MM.1S (cell line): ENCODE measurements around the gene TAF11L2.
"Not testable (repeated sequence)": the region's sequence is repeated elsewhere in the genome, so short reads cannot be mapped to it uniquely, and the experiment has no call there.

ENCODE experiments used
- DNase-seq: peaks from one replicate; pipeline ENCODE4 v3.0.0-alpha.2; 2015
- H2AFZ ChIP-seq: fragments of 300-600 bp; sonication (generic); 2 replicates; pipeline ENCODE4 v1.6.0; 2016; ENCODE audit warnings: antibody characterized with exemption, low read length
- H3F3A ChIP-seq: fragments of 300-600 bp; sonication (generic); 2 replicates; pipeline ENCODE4 v1.6.1; 2016; ENCODE audit warnings: mild to moderate bottlenecking, antibody characterized with exemption, low read length, moderate library complexity, mixed read lengths; ENCODE audit not compliant: insufficient read depth
- H3K27ac ChIP-seq: fragments of 300-600 bp; sonication (generic); 2 replicates; pipeline ENCODE4 v1.5.1; 2016; ENCODE audit warnings: mild to moderate bottlenecking, low read length
- H3K27me3 ChIP-seq: fragments of 300-600 bp; sonication (generic); replicated peaks from 2 replicates; pipeline ENCODE4 v1.6.0; 2016; ENCODE audit warnings: low read length; ENCODE audit not compliant: insufficient read depth
- H3K36me3 ChIP-seq: fragments of 300-600 bp; sonication (generic); replicated peaks from 2 replicates; pipeline ENCODE4 v1.6.1; 2016; ENCODE audit warnings: mild to moderate bottlenecking, low read length, mixed read lengths; ENCODE audit not compliant: insufficient read depth
- H3K4me1 ChIP-seq: fragments of 300-600 bp; sonication (generic); 2 replicates; pipeline ENCODE4 v1.6.1; 2016; ENCODE audit warnings: low read length, mixed read lengths
- H3K4me2 ChIP-seq: fragments of 300-600 bp; sonication (generic); 2 replicates; pipeline ENCODE4 v1.6.0; 2016; ENCODE audit warnings: low read depth, low read length
- H3K4me3 ChIP-seq: fragments of 300-600 bp; sonication (generic); 2 replicates; pipeline ENCODE4 v1.5.1; 2016; ENCODE audit warnings: low read length, mixed read lengths
- H3K79me2 ChIP-seq: fragments of 300-600 bp; sonication (generic); 2 replicates; pipeline ENCODE4 v1.6.1; 2016; ENCODE audit warnings: mixed run types, low read length, mixed read lengths
- H3K9ac ChIP-seq: fragments of 300-600 bp; sonication (generic); 2 replicates; pipeline ENCODE4 v1.6.1; 2016; ENCODE audit warnings: low read length, mixed read lengths
- H3K9me2 ChIP-seq: fragments of 300-600 bp; sonication (generic); replicated peaks from 2 replicates; pipeline ENCODE4 v1.6.1; 2016; ENCODE audit warnings: mild to moderate bottlenecking, low read length, mixed read lengths; ENCODE audit not compliant: insufficient read depth
- H3K9me3 ChIP-seq: fragments of 300-600 bp; sonication (generic); replicated peaks from 2 replicates; pipeline ENCODE4 v1.6.1; 2016; ENCODE audit warnings: mild to moderate bottlenecking, low read length, mixed read lengths; ENCODE audit not compliant: insufficient read depth
- H4K20me1 ChIP-seq: fragments of 300-600 bp; sonication (generic); 2 replicates; pipeline ENCODE4 v1.6.1; 2016; ENCODE audit warnings: mild to moderate bottlenecking, low read length, moderate library complexity, mixed read lengths; ENCODE audit not compliant: insufficient read depth
- CTCF ChIP-seq: fragments of 300-600 bp; sonication (generic); IDR thresholded peaks from 2 replicates; pipeline ENCODE4 v1.5.1; 2016; ENCODE audit warnings: antibody characterized with exemption, low read length, mixed read lengths
- EZH2 ChIP-seq: fragments of 300-600 bp; sonication (generic); optimal IDR thresholded peaks from 2 replicates; pipeline ENCODE3; 2017; ENCODE audit warnings: low read depth, mild to moderate bottlenecking, antibody characterized with exemption, low read length, mixed read lengths
- EZH2phosphoT487 ChIP-seq: fragments of 300-600 bp; sonication (generic); IDR thresholded peaks from 2 replicates; pipeline ENCODE4 v1.6.1; 2018; ENCODE audit warnings: antibody characterized with exemption, low read length

Gene TAF11L2

GRCh38 chr5:17461793-17462192 lies 36.2 kb upstream of the TAF11L2 start:
- H3K4me3 ChIP-seq, result no peak overlapping the region
- H3F3A ChIP-seq, result no peaks in the 10 kb centered on the region
- no peaks in the 10 kb centered on the region for H3K4me1 ChIP-seq
- H3K79me2 ChIP-seq, result no peaks in the 10 kb centered on the region
- TF ChIP-seq EZH2phosphoT487, result no peak
- TF ChIP-seq CTCF, result no peak
- no peak for TF ChIP-seq EZH2
- H3K27me3 ChIP-seq, result no peaks in the 10 kb centered on the region
- no peak overlapping the region for H3K4me2 ChIP-seq
- H2AFZ ChIP-seq, result no peak overlapping the region
- no peak for DNase-seq
- no peaks in the 10 kb centered on the region for H3K9me3 ChIP-seq
- no peaks in the 10 kb centered on the region for H3K36me3 ChIP-seq
- H3K27ac ChIP-seq, result no peak overlapping the region
- H3K9me2 ChIP-seq, result no peaks in the 10 kb centered on the region
- no peak overlapping the region for H3K9ac ChIP-seq
- H4K20me1 ChIP-seq, result no peaks in the 10 kb centered on the region

GRCh38 chr5:17463653-17464052 lies 34.4 kb upstream of the TAF11L2 start:
- H3K4me1 ChIP-seq, result no peaks in the 10 kb centered on the region

GRCh38 chr5:17470064-17470463 lies 28.0 kb upstream of the TAF11L2 start:
- Histone ChIP-seq H3K36me3 (no peaks in the 10 kb centered on the region), H3K27me3 (no peaks in the 10 kb centered on the region), H3K9me3 (no peaks in the 10 kb centered on the region), H3K4me3 (no peak overlapping the region), H3K4me2 (no peak overlapping the region), H3F3A (no peaks in the 10 kb centered on the region), H3K9me2 (no peaks in the 10 kb centered on the region), H2AFZ (no peak overlapping the region), H3K4me1 (no peaks in the 10 kb centered on the region), H3K9ac (no peak overlapping the region), H4K20me1 (no peaks in the 10 kb centered on the region), H3K79me2 (no peaks in the 10 kb centered on the region), H3K27ac (no peak overlapping the region)
- DNase-seq, result no peak
- TF ChIP-seq CTCF, result no peak
- no peak for TF ChIP-seq EZH2phosphoT487
- no peak for TF ChIP-seq EZH2

More at GRCh38 chr5:17463653-17464052, 34.4 kb upstream of the TAF11L2 start:
- Histone ChIP-seq H3K9me3 (no peaks in the 10 kb centered on the region), H3K9ac (no peak overlapping the region), H3K9me2 (no peaks in the 10 kb centered on the region), H3K79me2 (no peaks in the 10 kb centered on the region), H3K4me3 (no peak overlapping the region), H3K4me2 (no peak overlapping the region), H3K36me3 (no peaks in the 10 kb centered on the region), H3K27me3 (no peaks in the 10 kb centered on the region), H2AFZ (no peak overlapping the region), H3F3A (no peaks in the 10 kb centered on the region), H3K27ac (no peak overlapping the region), H4K20me1 (no peaks in the 10 kb centered on the region)
- TF ChIP-seq EZH2, result no peak
- TF ChIP-seq CTCF, result no peak
- no peak for TF ChIP-seq EZH2phosphoT487
- no peak for DNase-seq

DNA sequence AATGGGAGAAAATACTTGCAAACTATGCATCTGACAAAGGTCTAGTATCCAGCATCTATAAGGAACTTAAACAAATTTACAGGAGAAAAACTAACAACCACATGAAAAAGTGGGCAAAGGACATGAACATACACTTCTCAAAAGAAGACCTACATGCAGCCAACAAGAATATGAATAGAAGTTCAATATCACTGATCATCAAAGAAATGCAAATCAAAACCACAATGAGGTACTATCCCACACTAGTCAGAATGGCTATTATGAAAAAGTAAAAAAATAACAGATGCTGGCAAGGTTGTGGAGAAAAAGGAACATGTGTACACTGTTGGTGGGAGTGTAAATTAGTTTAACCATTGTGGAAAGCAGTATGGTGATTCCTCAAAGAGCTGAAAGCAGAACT lies 23.0 kb upstream of the TAF11L2 start:
- H3K9ac ChIP-seq, H3K4me1 ChIP-seq, H3F3A ChIP-seq, H2AFZ ChIP-seq, DNase-seq, H3K9me2 ChIP-seq, H3K4me3 ChIP-seq, H3K27me3 ChIP-seq, H3K4me2 ChIP-seq, H4K20me1 ChIP-seq, H3K36me3 ChIP-seq, H3K9me3 ChIP-seq, H3K27ac ChIP-seq, H3K79me2 ChIP-seq: not testable (repeated sequence)
